ENCODE measurements around the gene RALGDS. TPM values are rescaled to one million over a fixed set of nuclear protein-coding genes. Genes with fewer than 3 reads are reported as not detected.

RALGDS gene
- total RNA-seq, 1 donor from 2014 or later: 94.4 TPM

- Mint-ChIP-seq H3K4me3 (peak overlapping the region; percentile 75), H3K9me3 (no peaks in the 10 kb centered on the region)
- intact Hi-C loops (cut with micrococcal nuclease): loop anchor here (1.0 kb wide), 1 partner anchor 12 kb away; no protein-coding TSS in a partner anchor
Measured at GRCh38 chr9:133161547-133161950, 40.5 kb upstream of the RALGDS start.

GRCh38 chr9:133160742-133161546, 39.9 kb upstream of the RALGDS start:
- peaks cover 5% of the 10 kb centered on the region for H3K4me1 Mint-ChIP-seq (ENCODE audit: low read depth)
- no peaks in the 10 kb centered on the region for H3K9me3 Mint-ChIP-seq
- H3K27me3 Mint-ChIP-seq (ENCODE audit: insufficient read depth): peaks cover 5% of the 10 kb centered on the region
- DNase-seq (ENCODE audit: low spot score): no peak
- peaks cover 12% of the 10 kb centered on the region for H3K36me3 Mint-ChIP-seq (ENCODE audit: low read depth)
- H3K27ac Mint-ChIP-seq: no peak overlapping the region
- H3K4me3 Mint-ChIP-seq: peak overlapping the region; percentile 70
- intact Hi-C loops (cut with micrococcal nuclease): loop anchor here (1.0 kb wide), 1 partner anchor 12 kb away; no protein-coding TSS in a partner anchor

More at GRCh38 chr9:133161547-133161950, 40.5 kb upstream of the RALGDS start:
- no peak for DNase-seq (ENCODE audit: low spot score)
- H3K36me3 Mint-ChIP-seq (ENCODE audit: low read depth): peaks cover 12% of the 10 kb centered on the region
- no peak overlapping the region for H3K27ac Mint-ChIP-seq
- H3K4me1 Mint-ChIP-seq (ENCODE audit: low read depth): peaks cover 5% of the 10 kb centered on the region
- peaks cover 7% of the 10 kb centered on the region for H3K27me3 Mint-ChIP-seq (ENCODE audit: insufficient read depth)

- intact Hi-C loops (cut with micrococcal nuclease): no loop called here
- Mint-ChIP-seq H3K4me3 (no peak overlapping the region), H3K4me1 (ENCODE audit: low read depth) (peaks cover 5% of the 10 kb centered on the region), H3K9me3 (no peaks in the 10 kb centered on the region), H3K27ac (no peak overlapping the region), H3K36me3 (ENCODE audit: low read depth) (peaks cover 14% of the 10 kb centered on the region), H3K27me3 (ENCODE audit: insufficient read depth) (peaks cover 2% of the 10 kb centered on the region)
- DNase-seq (ENCODE audit: low spot score): no peak
Measured at GRCh38 chr9:133158695-133159094, 37.7 kb upstream of the RALGDS start.

GRCh38 chr9:133155156-133155555, 34.1 kb upstream of the RALGDS start:
- Mint-ChIP-seq H3K9me3 (no peaks in the 10 kb centered on the region), H3K27me3 (ENCODE audit: insufficient read depth) (peaks cover 3% of the 10 kb centered on the region), H3K4me1 (ENCODE audit: low read depth) (no peaks in the 10 kb centered on the region), H3K4me3 (no peak overlapping the region), H3K27ac (no peak overlapping the region), H3K36me3 (ENCODE audit: low read depth) (peaks cover 10% of the 10 kb centered on the region)
- no peak for DNase-seq (ENCODE audit: low spot score)
- intact Hi-C loops (cut with micrococcal nuclease): no loop called here

- intact Hi-C loops (cut with micrococcal nuclease): no loop called here
- no peak overlapping the region for H3K27ac Mint-ChIP-seq
- peaks cover 7% of the 10 kb centered on the region for H3K36me3 Mint-ChIP-seq (ENCODE audit: low read depth)
- DNase-seq (ENCODE audit: low spot score): no peak
- no peaks in the 10 kb centered on the region for H3K4me1 Mint-ChIP-seq (ENCODE audit: low read depth)
- no peaks in the 10 kb centered on the region for H3K9me3 Mint-ChIP-seq
- no peak overlapping the region for H3K4me3 Mint-ChIP-seq
- peaks cover 3% of the 10 kb centered on the region for H3K27me3 Mint-ChIP-seq (ENCODE audit: insufficient read depth)
Measured at GRCh38 chr9:133154097-133154989, 33.3 kb upstream of the RALGDS start.

- H3K4me3 Mint-ChIP-seq: no peak overlapping the region
- H3K4me1 Mint-ChIP-seq (ENCODE audit: low read depth): peaks cover under 1% of the 10 kb centered on the region
- peaks cover 3% of the 10 kb centered on the region for H3K27me3 Mint-ChIP-seq (ENCODE audit: insufficient read depth)
- no peak for DNase-seq (ENCODE audit: low spot score)
- peaks cover 5% of the 10 kb centered on the region for H3K36me3 Mint-ChIP-seq (ENCODE audit: low read depth)
- H3K9me3 Mint-ChIP-seq: no peaks in the 10 kb centered on the region
- H3K27ac Mint-ChIP-seq: no peak overlapping the region
- intact Hi-C loops (cut with micrococcal nuclease): no loop called here
Measured at GRCh38 chr9:133153227-133154096, 32.4 kb upstream of the RALGDS start.

- no peak overlapping the region for H3K27ac Mint-ChIP-seq
Measured at GRCh38 chr9:133151601-133152525, 30.8 kb upstream of the RALGDS start.

GRCh38 chr9:133151041-133151440, 30.0 kb upstream of the RALGDS start:
- intact Hi-C loops (cut with micrococcal nuclease): no loop called here
- Mint-ChIP-seq H3K36me3 (ENCODE audit: low read depth) (peaks cover 5% of the 10 kb centered on the region), H3K9me3 (no peaks in the 10 kb centered on the region), H3K4me1 (ENCODE audit: low read depth) (peaks cover 17% of the 10 kb centered on the region), H3K27ac (peak overlapping the region; percentile 47), H3K27me3 (ENCODE audit: insufficient read depth) (peaks cover 3% of the 10 kb centered on the region), H3K4me3 (peak overlapping the region; percentile 65)
- DNase-seq (ENCODE audit: low spot score): no peak

More at GRCh38 chr9:133151601-133152525, 30.8 kb upstream of the RALGDS start:
- H3K4me3 Mint-ChIP-seq: peak overlapping the region; percentile 12
- peaks cover 16% of the 10 kb centered on the region for H3K4me1 Mint-ChIP-seq (ENCODE audit: low read depth)
- no peak for DNase-seq (ENCODE audit: low spot score)
- H3K9me3 Mint-ChIP-seq: no peaks in the 10 kb centered on the region
- intact Hi-C loops (cut with micrococcal nuclease): no loop called here
- peaks cover 5% of the 10 kb centered on the region for H3K36me3 Mint-ChIP-seq (ENCODE audit: low read depth)
- H3K27me3 Mint-ChIP-seq (ENCODE audit: insufficient read depth): peaks cover 3% of the 10 kb centered on the region

- peaks cover 6% of the 10 kb centered on the region for H3K36me3 Mint-ChIP-seq (ENCODE audit: low read depth)
- peak overlapping the region; percentile 81 for H3K27ac Mint-ChIP-seq
- intact Hi-C loops (cut with micrococcal nuclease): loop anchor here (1.0 to 10.0 kb wide), 6 partner anchors 12 to 918 kb away; partner anchors contain the start of genes BRD3, MED22, RALGDS and RPL7A
- no peaks in the 10 kb centered on the region for H3K9me3 Mint-ChIP-seq
- peaks cover 32% of the 10 kb centered on the region for H3K4me1 Mint-ChIP-seq (ENCODE audit: low read depth)
- DNase-seq (ENCODE audit: low spot score): peak; percentile 76
- H3K4me3 Mint-ChIP-seq: peak overlapping the region; percentile 81
- peaks cover 3% of the 10 kb centered on the region for H3K27me3 Mint-ChIP-seq (ENCODE audit: insufficient read depth)
Measured at GRCh38 chr9:133149130-133150015, 28.3 kb upstream of the RALGDS start.

- Mint-ChIP-seq H3K36me3 (ENCODE audit: low read depth) (peaks cover 5% of the 10 kb centered on the region), H3K4me1 (ENCODE audit: low read depth) (peaks cover 39% of the 10 kb centered on the region), H3K27ac (peak overlapping the region; percentile 97), H3K9me3 (no peaks in the 10 kb centered on the region), H3K4me3 (peak overlapping the region; percentile 95), H3K27me3 (ENCODE audit: insufficient read depth) (peaks cover 3% of the 10 kb centered on the region)
- intact Hi-C loops (cut with micrococcal nuclease): loop anchor here (1.0 to 10.0 kb wide), 7 partner anchors 13 to 919 kb away; partner anchors contain the start of genes BRD3, MED22, RALGDS and RPL7A
- DNase-seq (ENCODE audit: low spot score): peak; percentile 49
Measured at GRCh38 chr9:133148199-133149129, 27.4 kb upstream of the RALGDS start.

All from activated T-helper 1 cell treated with anti-CD3 and anti-CD28 coated beads, Interleukin-12 subunit alpha, Interleukin-12 subunit beta, Interleukin-2, Interleukin-4 antibody, amounts not matched to agents 30 ng/mL and 10 ng/mL and 1 ng/mL, durations not matched to agents 14 hours and 24 hours and 36 hours (primary cell).